GM19452 (cell line): ENCODE data around the gene NHS.
A peak's percentile ranks its signal among the peaks of the same experiment; 100 is the strongest.
"Not testable (repeated sequence)": the region's sequence is repeated elsewhere in the genome, so short reads cannot be mapped to it uniquely, and the experiment has no call there.

ENCODE experiments used
- ATAC-seq: cut with Tn5 transposase; IDR thresholded peaks from one replicate; pipeline ENCODE4 v1.9.1; 2021; ENCODE audit not compliant: unreplicated experiment

Gene NHS

GRCh38 chrX:17544821-17545220 is 169.8 kb downstream of the NHS start:
- ATAC-seq = no peak

- no peak for ATAC-seq
Measured at GRCh38 chrX:17546356-17546755, 171.4 kb downstream of the NHS start.

GRCh38 chrX:17547658-17548057 is 172.7 kb downstream of the NHS start:
- peak; percentile 76 for ATAC-seq

- no peak for ATAC-seq
Measured at GRCh38 chrX:17549107-17549651, 174.2 kb downstream of the NHS start.

GRCh38 chrX:17550011-17550410 is 175.0 kb downstream of the NHS start:
- ATAC-seq = no peak

- no peak for ATAC-seq
Measured at GRCh38 chrX:17552044-17552650, 177.1 kb downstream of the NHS start.

- ATAC-seq = no peak
Measured at GRCh38 chrX:17553469-17553868, 178.5 kb downstream of the NHS start.

- no peak for ATAC-seq
Measured at GRCh38 chrX:17553961-17554482, 179.0 kb downstream of the NHS start.

- ATAC-seq = no peak
Measured at GRCh38 chrX:17554914-17555313, 179.9 kb downstream of the NHS start.

- ATAC-seq = no peak
Measured at GRCh38 chrX:17555846-17556245, 180.8 kb downstream of the NHS start.

GRCh38 chrX:17559728-17560379 is 184.9 kb downstream of the NHS start:
- ATAC-seq = no peak

GRCh38 chrX:17560385-17560784 is 185.4 kb downstream of the NHS start:
- ATAC-seq = no peak

- no peak for ATAC-seq
Measured at GRCh38 chrX:17563076-17563475, 188.1 kb downstream of the NHS start.

- no peak for ATAC-seq
Measured at GRCh38 chrX:17563515-17563914, 188.5 kb downstream of the NHS start.

GRCh38 chrX:17564689-17565409 is 189.8 kb downstream of the NHS start:
- no peak for ATAC-seq

- ATAC-seq = no peak
Measured at GRCh38 chrX:17566740-17567139, 191.7 kb downstream of the NHS start.

GRCh38 chrX:17567187-17567586 is 192.2 kb downstream of the NHS start:
- ATAC-seq = no peak

GRCh38 chrX:17567821-17568220 is 192.8 kb downstream of the NHS start:
- no peak for ATAC-seq

- not testable (repeated sequence) for ATAC-seq
Measured at GRCh38 chrX:17568804-17569203, 193.8 kb downstream of the NHS start.

- no peak for ATAC-seq
Measured at GRCh38 chrX:17579026-17579425, 204.0 kb downstream of the NHS start.

- no peak for ATAC-seq
Measured at GRCh38 chrX:17580539-17581152, 205.6 kb downstream of the NHS start.
